Stimulated activated CD8-positive, alpha-beta memory T cell treated with anti-CD3 and anti-CD28 coated beads, Interleukin-15, amount 100 ng/mL, for 4 hours (primary cell): ENCODE data around the gene TBC1D7.

Experiments used
- DNase-seq, 2 donors: peaks; one replicate each; pipeline ENCODE4 v3.0.0-alpha.2; 2020; ENCODE audit warnings: low read depth in 2 of 2

The TBC1D7 gene

DNA sequence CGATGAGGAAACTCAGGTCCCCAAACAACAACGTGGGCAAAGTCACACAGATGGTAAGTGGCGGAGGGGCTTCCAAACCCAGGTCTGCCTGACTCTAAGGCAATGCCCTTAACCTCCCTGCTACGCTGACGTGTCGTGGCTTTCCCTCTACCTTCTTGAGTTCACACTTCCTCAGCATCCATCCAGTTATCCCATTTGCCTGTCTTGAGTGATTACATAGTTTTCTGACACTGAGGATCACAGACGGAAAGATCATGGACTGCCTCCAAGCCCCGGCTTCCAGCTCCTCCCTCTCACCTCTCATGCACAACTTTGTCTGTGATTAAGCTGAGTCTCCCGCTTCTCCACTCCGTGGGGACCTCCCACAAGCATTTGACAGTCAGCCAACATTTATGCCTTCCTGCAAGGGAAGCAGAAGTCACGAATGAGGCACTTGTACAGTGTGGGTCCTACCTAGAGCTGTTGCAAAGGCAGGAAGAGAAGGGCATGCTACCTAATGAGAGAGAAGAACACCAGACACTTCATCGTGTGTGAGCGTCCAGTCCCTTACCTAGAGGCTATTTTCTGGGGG lies 33.8 kb downstream of the TBC1D7 start:
- DNase-seq = no peak

DNA sequence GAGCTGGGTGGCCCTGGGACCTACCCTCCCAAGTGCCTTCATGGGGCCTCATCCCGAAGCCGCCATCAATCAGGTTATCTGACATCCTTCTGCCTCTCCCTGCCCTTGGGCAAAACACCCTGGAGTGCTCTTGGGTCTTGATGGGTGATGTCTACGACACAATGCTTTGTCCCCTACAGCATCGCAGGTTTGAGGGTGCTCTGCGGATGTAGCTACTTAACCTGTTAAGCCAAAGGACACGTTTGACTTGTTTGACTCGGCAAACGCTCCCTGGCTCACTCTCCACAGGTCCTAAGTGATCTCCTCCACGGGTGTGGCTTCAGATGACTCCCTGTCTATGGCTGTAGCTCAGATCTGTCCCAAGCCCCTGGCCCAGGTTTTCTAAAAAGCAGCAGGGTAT lies 35.6 kb downstream of the TBC1D7 start:
- no peak for DNase-seq

DNA sequence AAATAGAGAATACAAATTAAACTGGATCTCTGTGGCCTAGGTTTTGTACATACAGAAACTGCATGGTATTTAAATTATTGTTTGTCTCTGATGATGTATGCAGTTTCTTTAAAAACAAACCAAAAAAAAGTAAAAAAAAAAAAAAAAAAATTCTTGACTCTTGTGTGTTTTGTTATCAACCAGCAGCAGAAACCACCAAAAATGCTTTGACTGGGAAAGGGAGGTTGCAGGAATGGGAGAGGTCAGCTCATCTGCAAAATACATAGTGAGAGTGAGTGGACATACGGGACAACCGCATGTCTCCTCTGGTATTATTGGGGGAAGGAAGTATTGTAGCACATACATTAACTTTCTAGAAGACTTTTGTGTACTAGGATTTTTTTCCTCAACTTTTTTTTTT lies 38.0 kb downstream of the TBC1D7 start:
- DNase-seq = no peak

DNA sequence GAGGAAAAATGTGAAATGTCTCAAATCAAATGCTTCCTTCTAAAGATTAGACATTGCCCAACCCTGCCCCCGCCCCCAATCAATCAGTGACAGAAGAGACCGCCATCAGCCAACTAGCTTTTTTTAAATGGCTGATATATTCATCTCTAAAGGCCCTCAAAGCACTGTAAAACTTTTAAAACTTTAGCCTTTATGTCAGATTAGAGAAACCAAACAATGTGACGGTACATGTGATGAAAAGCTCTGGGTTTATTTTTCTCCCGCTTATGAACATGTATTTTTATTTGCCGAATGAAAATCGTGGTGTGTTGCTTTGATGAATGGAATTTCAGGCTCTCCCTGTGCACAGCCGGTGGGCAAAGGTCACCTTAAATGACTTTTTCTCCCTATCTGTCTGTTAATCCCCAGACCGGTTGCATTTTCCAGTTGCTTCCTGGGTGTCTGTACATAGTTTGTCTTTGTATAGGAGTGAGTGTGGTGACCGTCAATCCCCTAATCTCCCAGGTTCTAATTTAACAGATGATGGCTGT lies 38.5 kb downstream of the TBC1D7 start:
- no peak for DNase-seq

DNA sequence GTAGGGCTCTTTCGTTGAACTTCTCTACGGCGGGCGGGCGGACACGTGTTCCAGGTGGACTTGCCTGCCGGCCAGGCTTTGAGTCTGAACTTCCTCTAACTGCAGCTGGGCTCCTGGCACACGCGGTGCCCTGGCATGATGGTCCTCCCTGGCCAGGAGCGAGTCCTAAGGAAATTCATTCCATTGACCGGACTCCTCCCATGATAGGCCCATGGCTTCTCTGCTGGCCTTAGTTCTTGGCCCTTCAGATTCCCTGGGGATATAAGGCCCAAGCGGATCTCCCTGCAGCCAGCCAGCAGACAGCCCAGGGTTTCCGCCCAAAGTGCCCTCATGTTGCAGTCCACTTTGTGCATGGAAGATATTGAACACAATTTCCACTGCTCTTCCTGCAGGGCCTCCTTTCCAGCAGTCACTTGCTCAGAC lies 39.4 kb downstream of the TBC1D7 start:
- no peak for DNase-seq

DNA sequence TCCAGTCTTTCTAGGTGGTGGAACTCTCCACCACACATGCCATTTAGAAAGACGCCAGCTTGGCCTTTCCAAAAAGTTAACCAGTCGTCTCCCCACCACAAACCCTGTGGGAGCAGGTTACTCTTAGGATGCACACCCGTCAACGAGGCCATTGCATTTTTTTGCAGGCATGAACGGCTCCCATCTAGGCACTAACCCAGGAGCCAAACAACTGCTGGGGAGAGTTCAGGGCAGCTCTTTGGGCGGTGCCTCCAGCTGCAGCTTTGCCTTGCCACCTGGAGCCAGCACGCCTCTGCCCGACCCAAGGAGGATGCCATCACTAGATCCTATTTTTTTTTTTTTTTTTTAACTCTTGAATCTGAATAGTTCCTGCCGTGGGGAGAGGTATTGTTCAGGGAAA lies 39.9 kb downstream of the TBC1D7 start:
- no peak for DNase-seq

DNA sequence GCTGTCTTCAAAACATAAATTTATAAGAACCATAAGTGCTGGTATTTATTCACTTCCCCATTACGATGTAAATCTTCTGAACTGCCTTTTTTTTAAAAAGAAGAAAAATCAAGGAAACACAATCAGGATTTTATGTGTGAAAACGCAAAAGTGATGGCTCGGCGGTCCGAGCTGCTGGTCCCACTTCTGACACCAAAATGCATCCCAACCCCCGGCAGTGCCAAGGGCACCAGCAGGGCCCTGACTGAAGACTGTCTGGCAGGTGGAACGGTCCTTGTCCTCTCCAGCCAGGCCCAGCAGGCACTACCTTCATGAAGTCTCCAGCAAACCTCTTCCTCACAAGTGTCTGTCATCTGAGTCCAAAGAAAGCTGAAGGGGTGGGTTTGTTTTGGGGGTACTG lies 41.2 kb downstream of the TBC1D7 start:
- DNase-seq = no peak

DNA sequence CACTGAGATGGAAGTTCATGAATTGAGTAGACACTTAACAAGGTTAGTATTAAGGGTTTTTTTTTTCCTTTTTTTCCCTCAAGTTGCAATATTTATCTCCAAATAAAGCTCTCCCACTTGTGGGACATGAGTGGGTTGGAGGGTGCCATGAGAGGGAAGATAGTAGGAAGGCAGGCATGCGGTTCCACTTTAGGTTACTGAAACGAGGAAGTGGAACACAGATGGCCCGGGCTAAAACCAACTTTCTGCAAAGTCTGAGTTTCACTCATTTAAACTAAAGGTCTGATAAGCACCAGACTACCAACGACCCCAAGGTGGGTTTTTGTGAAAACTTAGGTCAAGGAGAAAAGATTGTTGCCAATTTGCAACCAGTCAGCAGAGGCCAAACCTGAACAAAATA lies 42.2 kb downstream of the TBC1D7 start:
- no peak for DNase-seq

DNA sequence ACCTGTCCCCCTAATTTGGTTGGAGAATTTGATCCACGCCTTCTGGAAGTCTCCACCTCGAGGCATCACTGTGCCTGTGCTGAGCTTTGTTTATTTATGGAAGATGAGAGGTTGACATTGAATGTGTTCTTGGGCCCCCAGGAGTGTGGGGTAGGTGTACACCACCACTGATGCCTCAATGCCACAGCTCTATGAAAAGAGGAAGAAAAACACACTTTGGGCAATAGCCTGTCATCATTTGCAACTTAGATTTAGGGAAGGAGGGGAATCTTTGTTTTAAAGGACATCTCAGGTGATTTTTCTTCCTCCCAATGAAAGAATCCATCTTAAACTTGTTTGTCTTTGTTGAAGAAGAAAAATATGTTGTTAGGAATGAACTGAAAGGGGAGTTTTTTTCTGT lies 42.6 kb downstream of the TBC1D7 start:
- no peak for DNase-seq

DNA sequence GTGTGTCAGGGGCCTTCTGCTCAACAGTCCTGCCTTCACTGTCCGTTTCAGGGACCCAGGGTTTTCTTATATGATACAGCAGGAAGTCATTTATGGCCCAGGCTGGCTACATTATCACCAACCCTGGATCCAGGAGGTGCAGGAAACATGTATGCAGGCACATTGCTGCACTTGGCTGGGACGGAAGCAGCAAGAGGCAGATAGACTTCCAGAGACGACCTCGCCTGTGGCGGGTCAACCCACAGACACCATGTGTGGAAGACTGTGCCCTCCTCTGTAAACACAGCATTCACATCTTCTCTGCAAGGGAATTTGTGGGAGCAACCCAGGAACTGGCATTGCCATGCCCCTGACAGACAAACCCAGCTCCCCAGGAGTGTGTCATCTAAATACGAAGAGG lies 43.7 kb downstream of the TBC1D7 start:
- DNase-seq = no peak

DNA sequence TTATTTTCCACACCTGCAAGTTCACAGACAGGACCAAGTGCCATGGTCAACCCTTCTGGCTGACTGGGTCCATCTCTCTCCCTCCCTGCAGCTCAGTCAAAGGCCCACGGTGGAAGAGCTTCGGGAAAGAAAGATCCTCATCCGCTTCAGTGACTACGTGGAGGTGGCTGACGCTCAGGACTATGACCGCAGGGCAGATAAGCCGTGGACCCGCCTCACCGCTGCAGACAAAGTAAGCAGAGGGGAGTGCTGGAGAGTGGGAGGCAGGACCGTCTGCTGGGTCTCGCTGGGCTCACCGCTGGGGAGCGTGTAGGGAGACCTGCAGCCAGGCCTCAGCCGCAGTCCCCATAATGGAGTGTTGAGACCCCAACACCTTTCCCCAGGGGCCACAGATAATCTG lies 45.0 kb downstream of the TBC1D7 start:
- no peak for DNase-seq

DNA sequence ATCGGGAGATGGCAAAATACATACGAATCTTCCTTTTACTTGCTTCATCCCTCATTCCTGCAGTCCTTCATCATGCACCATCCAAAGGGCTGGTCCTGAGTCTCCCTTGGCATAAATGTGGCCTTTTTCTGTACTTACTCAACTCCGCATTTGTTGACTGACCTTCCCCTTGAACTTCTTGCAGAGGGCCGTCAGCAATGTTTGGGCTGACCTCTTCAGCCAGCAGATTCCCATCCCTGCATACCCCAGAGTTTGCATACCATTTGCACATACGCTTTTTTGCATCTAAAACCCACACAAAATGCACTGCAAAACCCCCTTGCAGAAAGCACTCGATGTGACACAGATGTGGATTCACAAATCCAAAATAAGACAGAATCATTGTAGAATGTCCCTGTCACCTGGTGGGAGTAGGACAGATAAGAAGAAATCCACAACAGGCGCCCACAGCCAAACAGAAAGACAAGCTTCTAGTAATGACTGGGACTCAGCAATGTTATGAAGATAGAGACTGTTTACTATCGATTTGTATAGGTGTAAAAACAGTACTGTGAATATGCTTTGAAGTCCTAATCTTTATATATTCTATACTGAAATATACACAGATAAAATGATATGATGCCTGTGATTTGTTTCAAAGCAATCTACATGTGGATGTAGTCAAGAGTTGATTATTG lies 45.8 kb downstream of the TBC1D7 start:
- no peak for DNase-seq

DNA sequence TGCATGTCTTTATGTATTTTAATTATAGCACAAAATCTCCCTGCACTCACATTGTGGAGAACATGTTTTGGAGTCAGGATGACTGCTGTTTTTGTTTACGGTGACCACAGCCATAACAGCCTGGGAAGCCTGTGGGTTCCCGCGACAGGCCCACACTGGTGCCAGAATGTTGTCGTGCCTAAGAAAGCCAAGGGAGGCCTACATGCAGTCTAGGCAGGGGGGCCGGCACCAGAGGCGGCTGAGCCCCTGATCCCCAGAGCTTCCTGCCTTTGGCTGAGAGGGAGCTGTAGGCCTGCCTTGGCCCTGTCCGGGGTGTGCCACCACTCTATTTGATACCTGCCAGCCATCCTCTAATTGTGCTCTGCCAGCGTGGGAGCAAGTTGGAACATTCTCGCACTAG lies 46.7 kb downstream of the TBC1D7 start:
- no peak for DNase-seq

DNA sequence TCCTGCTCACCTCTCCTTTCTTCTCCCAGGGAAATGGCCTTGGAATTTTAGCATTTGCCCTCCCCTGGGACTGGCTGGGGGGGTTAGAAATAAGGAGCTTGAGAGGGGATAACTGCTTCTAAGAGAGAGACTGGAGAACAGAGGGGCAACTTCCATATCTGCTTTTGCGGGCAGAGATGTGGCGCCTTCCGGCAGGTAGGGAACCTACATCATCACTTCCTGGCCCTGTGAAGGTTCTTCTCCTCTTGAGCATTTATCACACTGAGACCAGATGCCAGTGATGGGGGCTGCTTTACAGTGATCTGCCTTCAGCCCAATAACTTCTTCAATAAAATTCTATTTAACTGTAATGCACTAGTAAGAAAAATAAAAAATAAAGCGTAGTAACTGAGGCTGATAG lies 48.1 kb downstream of the TBC1D7 start:
- no peak for DNase-seq

DNA sequence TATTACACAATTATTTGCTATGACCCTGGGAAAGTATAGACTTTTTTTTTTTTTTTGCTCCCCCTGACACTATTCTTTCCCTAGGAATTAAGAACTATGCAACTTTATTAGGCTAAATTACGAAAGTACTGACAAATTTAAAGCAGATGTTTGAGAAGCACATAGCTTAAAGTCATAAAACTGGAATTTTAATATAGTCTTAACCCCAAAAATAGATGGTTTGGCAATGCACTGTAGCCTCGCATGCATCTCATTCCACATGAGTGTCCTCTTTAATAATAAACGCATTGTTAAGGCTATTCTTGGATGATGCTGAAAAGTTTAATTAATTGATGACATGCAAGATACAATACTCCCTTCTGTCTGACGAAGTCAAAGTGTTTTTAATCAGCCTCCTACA lies 49.3 kb downstream of the TBC1D7 start:
- no peak for DNase-seq

DNA sequence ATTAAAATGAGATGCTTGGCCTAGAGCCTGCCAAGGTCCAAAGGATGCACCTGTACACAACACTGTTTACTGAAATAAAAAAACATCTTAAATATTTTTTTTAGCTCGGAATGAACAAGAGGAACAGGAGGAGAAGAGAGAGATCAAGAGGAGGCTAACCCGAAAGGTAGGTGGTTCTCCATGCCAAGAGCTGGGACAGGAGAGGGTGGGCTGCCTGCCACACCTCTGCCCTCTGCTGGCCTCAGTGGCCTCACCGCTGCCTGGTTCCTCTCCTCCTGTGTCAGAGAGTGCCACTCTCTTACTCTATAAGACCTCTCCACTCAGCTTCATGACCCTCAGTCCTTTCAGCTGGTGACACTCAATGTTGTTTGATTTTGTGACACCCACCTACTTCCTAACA lies 50.2 kb downstream of the TBC1D7 start:
- no peak for DNase-seq

DNA sequence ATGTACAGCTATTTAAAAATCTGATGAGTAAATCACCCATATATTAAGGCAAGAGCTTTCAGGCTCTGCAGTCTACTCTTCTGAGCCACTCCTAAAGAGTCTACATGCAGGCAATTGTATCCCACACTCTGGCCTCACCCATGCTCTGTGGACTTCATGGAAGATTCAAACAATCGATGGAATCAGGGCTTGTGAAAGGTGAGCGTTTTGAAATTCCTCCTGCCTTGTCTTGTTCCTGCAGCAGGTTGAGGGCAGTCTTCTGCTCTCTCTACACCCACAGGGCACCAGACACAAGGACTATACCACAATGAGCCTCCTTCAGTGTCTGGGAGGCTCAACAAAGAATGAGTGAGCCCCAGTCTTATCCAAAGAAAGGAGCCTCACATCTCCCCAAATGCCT lies 51.1 kb downstream of the TBC1D7 start:
- no peak for DNase-seq

DNA sequence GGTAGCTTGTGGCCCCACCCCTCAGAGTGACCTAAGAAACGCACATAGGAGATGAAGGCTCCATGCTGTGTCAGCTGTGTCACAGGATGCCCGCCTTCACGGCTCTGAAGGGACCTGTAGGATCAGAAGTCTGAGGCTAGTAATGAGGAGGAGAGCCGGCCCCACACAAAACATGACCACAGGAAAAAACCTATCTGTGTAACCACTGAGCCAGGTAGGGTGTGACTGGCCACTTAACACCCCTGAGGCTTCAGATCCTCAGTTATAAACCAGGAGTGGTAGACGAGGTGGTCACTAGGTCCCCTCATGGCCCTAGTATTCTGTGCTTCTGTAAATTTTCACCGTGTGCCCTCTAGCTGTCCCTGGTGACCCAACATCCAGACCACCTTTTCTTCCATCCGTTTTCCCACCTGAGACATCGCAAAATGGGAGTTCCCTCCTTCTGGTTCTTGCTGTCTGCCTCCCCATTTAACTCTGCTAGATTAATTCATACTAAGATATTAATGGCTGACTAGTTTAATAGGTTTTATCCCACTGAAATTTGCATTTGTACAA lies 52.8 kb downstream of the TBC1D7 start:
- no peak for DNase-seq

DNA sequence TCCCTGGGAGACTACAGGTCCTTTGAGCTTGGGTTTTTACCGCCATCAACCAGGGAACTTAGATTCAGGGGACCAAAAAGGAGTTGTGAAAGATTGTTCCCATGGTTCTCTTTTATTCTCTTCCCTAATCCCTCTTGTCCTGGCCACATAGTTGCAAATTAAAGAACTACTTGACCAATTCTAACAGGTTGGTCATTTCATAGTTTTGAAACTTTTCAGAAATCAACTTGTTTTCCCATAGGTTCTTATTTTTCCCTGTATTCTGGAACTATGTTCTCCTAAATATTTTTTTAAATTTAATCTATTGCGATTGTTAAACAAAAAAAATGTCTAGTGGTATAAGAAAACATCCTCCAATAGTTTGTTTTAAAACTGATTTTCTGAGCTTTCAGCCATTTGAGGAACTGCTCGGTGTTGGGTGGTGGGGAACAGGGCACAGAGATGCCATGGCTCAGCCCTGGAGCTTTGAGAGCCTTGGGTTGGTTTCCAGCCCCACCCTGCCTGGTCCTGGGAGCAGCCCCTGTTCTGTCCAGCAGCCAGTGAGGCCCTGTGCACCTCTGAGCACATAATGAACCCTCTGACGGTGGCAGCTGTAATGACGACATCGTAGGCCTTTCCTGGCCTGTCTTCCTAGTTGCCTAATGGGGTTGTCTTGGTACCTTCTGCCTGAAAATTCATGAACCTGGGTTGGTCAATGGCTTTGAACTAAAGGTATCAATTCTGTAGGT lies 53.5 kb downstream of the TBC1D7 start:
- no peak for DNase-seq

DNA sequence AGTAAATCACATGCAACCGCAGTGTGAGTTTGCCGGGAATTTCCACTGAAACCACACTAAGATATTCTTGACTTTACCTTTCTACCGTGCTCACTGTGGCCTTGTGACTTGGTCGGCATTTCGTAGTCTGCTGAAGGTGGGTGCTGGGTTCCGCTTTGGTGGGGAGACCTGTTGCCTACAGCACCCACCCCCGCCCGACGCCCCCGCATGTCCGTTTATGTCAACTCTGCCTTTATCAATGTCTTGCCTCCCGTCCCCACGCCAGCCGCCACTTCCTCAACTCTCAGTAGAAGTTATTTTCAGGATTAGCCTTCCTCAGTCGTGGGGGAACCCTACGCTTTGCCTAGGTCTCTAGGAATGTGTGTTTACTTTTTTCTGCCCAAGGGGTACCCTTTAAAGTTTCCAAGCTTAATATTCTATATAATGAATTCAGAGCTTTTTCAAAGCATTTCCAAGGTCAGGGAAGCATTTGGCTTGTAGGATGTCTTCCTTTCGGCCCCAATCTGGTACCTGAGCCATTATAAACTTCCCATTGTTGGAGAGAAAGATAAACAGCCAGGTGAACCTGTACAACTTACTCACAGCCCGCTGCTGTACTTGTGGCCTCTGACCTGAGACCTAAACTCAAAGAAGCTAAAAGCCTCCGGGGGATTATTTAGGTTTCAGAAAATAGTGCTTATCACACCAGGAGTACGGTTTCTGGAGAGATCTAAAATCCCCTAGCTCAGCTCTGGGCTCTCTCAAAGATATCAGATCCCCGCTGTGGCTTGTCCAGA lies 54.2 kb downstream of the TBC1D7 start:
- DNase-seq = peak; percentile 62 to 80

DNA sequence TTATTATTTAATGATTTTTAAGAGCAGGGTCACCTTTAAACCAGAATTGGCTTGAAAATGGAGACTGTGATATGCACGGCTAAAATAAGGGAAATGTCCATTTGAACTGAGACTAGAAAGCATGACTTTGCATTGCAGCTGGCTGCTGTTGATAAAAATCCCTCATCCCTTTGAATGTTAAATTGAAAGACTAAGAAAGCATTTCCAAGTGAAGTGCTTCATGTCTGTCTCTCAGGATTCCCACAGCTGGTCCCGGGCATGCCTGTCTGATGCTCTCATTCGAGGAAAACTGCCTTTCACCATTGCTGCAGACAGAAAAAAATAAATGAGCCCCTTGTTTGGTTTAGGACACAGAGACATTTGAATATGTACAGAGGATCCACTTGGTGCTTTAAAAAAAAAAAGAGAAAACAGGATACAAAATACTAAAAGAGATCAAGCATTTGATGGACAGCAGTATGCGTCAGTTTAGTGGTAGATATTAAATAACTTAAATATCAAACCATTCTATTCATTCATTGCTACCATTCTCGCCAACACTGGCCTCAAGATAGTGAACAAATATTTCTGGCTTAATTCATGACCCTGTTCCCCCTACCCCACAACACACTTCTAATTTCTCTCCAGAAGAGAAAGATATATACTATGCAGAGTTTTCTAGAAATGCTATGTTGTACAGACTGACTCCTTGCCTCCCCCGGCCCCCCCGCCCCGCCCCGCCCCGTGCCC lies 55.0 kb downstream of the TBC1D7 start:
- DNase-seq = no peak
